RWPE2 (cell line): ENCODE results near the gene PROKR2.

Source experiments
- ATAC-seq: fragments of 200-7000 bp; cut with Tn5 transposase; 3 replicates; pipeline ENCODE4 v1.9.1; 2021; ENCODE audit warnings: low read depth
- DNase-seq: peaks from one replicate; pipeline ENCODE4 v3.0.0-alpha.2; 2020; ENCODE audit warnings: low spot score
- H3K27ac ChIP-seq: fragments of 450-650 bp; 2 replicates; pipeline ENCODE4 v1.5.1; 2017; ENCODE audit warnings: mild to moderate bottlenecking; ENCODE audit not compliant: poor library complexity, severe bottlenecking
- H3K27me3 ChIP-seq: fragments of 250-450 bp; sonication (Bioruptor Pico); 2 replicates; pipeline ENCODE4 v1.5.1; 2021; ENCODE audit warnings: mild to moderate bottlenecking, moderate library complexity; ENCODE audit not compliant: insufficient read depth, poor library complexity, severe bottlenecking
- H3K36me3 ChIP-seq: fragments of 250-450 bp; sonication (Bioruptor Pico); 2 replicates; pipeline ENCODE4 v1.5.1; 2020; ENCODE audit warnings: low read depth, mild to moderate bottlenecking, moderate library complexity
- H3K4me1 ChIP-seq: fragments of 250-450 bp; sonication (Bioruptor Pico); 2 replicates; pipeline ENCODE4 v1.5.1; 2021; ENCODE audit warnings: mild to moderate bottlenecking, moderate library complexity; ENCODE audit not compliant: insufficient read depth, poor library complexity, severe bottlenecking
- H3K4me3 ChIP-seq: fragments of 250-450 bp; sonication (Bioruptor Pico); 2 replicates; pipeline ENCODE4 v1.5.1; 2021; ENCODE audit warnings: mild to moderate bottlenecking, moderate library complexity; ENCODE audit not compliant: severe bottlenecking
- H3K9me3 ChIP-seq: fragments of 250-450 bp; sonication (Bioruptor Pico); 2 replicates; pipeline ENCODE4 v1.5.1; 2021; ENCODE audit warnings: mild to moderate bottlenecking, moderate library complexity; ENCODE audit not compliant: severe bottlenecking
- CTCF ChIP-seq: fragments of 450-650 bp; IDR thresholded peaks from one replicate; pipeline ENCODE4 v1.5.1; 2017; ENCODE audit warnings: mild to moderate bottlenecking, moderate library complexity; ENCODE audit not compliant: poor library complexity, severe bottlenecking

Gene PROKR2

GRCh38 chr20:5349448-5349847, 32.7 kb upstream of the PROKR2 start:
- no peaks in the 10 kb centered on the region for H3K27me3 ChIP-seq

DNA sequence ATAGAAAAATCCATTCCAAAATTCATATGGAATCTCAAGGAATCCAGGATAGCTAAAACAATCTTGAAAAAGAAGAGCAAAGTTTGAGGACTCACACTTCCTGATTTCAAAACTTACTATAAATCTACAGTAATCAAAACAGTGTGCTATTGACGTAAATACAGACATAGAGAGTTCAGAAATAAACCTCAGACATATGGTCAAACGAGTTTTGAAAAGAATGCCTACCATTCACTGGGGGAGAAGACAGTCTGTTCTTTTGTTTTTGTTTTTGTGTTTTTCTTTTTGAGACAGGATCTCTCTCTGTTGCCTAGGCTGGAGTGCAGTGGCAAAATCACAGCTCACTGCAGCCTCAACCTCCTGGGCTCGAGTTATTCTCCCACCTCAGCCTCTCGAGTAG, 25.3 kb upstream of the PROKR2 start:
- no peak for TF ChIP-seq CTCF
- Histone ChIP-seq H3K4me3 (no peak overlapping the region), H3K27ac (no peak overlapping the region), H3K9me3 (no peaks in the 10 kb centered on the region), H3K4me1 (no peaks in the 10 kb centered on the region), H3K27me3 (peaks cover 23% of the 10 kb centered on the region), H3K36me3 (no peaks in the 10 kb centered on the region)
- DNase-seq (no peak), ATAC-seq (no peak)

More at GRCh38 chr20:5349448-5349847, 32.7 kb upstream of the PROKR2 start:
- TF ChIP-seq CTCF, result no peak
- H3K4me3 ChIP-seq, result no peak overlapping the region
- DNase-seq (no peak), ATAC-seq (peak; percentile 64)
- peaks cover 10% of the 10 kb centered on the region for H3K4me1 ChIP-seq
- no peaks in the 10 kb centered on the region for H3K36me3 ChIP-seq
- no peaks in the 10 kb centered on the region for H3K9me3 ChIP-seq
- H3K27ac ChIP-seq, result no peak overlapping the region

GRCh38 chr20:5331340-5331739, 14.6 kb upstream of the PROKR2 start:
- no peaks in the 10 kb centered on the region for H3K36me3 ChIP-seq
- H3K4me3 ChIP-seq, result no peak overlapping the region
- no peaks in the 10 kb centered on the region for H3K4me1 ChIP-seq
- no peaks in the 10 kb centered on the region for H3K9me3 ChIP-seq
- DNase-seq, result no peak
- no peak for TF ChIP-seq CTCF
- no peak for ATAC-seq
- peaks cover 28% of the 10 kb centered on the region for H3K27me3 ChIP-seq
- H3K27ac ChIP-seq, result no peak overlapping the region

DNA sequence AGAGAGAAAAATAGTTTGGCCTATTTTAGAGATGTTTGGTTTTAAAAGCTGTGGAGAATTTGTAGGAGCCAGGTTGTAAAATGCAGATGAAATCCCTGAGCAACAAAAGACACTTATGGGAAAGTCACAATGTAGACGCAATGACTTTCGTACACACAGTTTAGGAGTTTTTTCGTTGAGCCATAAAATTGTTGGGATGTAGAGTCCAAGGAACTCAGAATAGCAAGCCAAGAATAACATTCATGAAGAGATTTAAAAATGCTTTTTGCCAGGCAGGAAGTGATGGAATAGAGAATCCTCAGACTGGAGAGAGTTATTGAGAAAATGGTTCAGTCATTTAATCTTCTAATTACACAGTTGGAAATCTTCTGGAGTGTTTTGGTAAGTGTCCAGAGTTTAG, 11.5 kb upstream of the PROKR2 start:
- ATAC-seq (no peak), DNase-seq (no peak)
- H3K27ac ChIP-seq, result no peak overlapping the region
- H3K36me3 ChIP-seq, result no peaks in the 10 kb centered on the region
- no peaks in the 10 kb centered on the region for H3K4me1 ChIP-seq
- no peak overlapping the region for H3K4me3 ChIP-seq
- peaks cover 33% of the 10 kb centered on the region for H3K27me3 ChIP-seq
- no peaks in the 10 kb centered on the region for H3K9me3 ChIP-seq
- TF ChIP-seq CTCF, result no peak

- Histone ChIP-seq H3K4me1 (no peaks in the 10 kb centered on the region), H3K27ac (no peak overlapping the region), H3K9me3 (no peaks in the 10 kb centered on the region), H3K4me3 (no peak overlapping the region), H3K36me3 (no peaks in the 10 kb centered on the region), H3K27me3 (peaks cover 36% of the 10 kb centered on the region)
- DNase-seq (no peak), ATAC-seq (no peak)
- TF ChIP-seq CTCF, result no peak
Measured at GRCh38 chr20:5327356-5327755, 10.6 kb upstream of the PROKR2 start.
